ENCODE measurements around the gene RIMKLB. TPM values are rescaled to one million over a fixed set of nuclear protein-coding genes. Genes with fewer than 3 reads are reported as not detected.

Gene RIMKLB
- total RNA-seq, 2 donors from 2014 or later: 4.3 to 6.0 TPM

GRCh38 chr12:8821591-8821990 is 123.8 kb downstream of the RIMKLB start:
- no peaks in the 10 kb centered on the region for H3K27me3 ChIP-seq
- no peak overlapping the region for H3K9ac ChIP-seq (ENCODE audit: low read depth in 2 of 2, low read length in 2 of 2)
- DNase-seq: no peak
- intact Hi-C loops (cut with DNase I): loop anchor here (10.0 kb wide), 1 partner anchor 137 kb away; no protein-coding TSS in a partner anchor
- H3K4me1 ChIP-seq: no peaks in the 10 kb centered on the region
- TF ChIP-seq CTCF (IDR thresholded peaks at IDR 0.05): no peak
- H3K9me3 ChIP-seq: no peaks in the 10 kb centered on the region
- no peak overlapping the region for H3K4me3 ChIP-seq
- no peak overlapping the region for H3K27ac ChIP-seq
- H3K36me3 ChIP-seq: no peaks in the 10 kb centered on the region

GRCh38 chr12:8822298-8822697 is 124.5 kb downstream of the RIMKLB start, which contains the start of gene A2ML1:
Gene A2ML1 (plus strand): TSS chr12:8822621. CDS start chr12:8822652, 31 bp downstream.
- Histone ChIP-seq H3K4me3 (no peak within 1 kb of the TSS), H3K27me3 (no peaks in the 10 kb centered on the region), H3K36me3 (no peaks in the 10 kb centered on the region), H3K9ac (ENCODE audit: low read depth in 2 of 2, low read length in 2 of 2) (no peak within 1 kb of the TSS), H3K9me3 (no peaks in the 10 kb centered on the region), H3K27ac (no peak within 1 kb of the TSS), H3K4me1 (no peaks in the 10 kb centered on the region)
- intact Hi-C loops (cut with DNase I): loop anchor here (10.0 kb wide), 1 partner anchor 137 kb away; no protein-coding TSS in a partner anchor
- no peak for DNase-seq
- TF ChIP-seq CTCF (IDR thresholded peaks at IDR 0.05): no peak

- H3K4me3 ChIP-seq: no peak overlapping the region
- H3K4me1 ChIP-seq: no peaks in the 10 kb centered on the region
- intact Hi-C loops (cut with DNase I): loop anchor here (10.0 kb wide), 1 partner anchor 139 kb away; no protein-coding TSS in a partner anchor
- no peak overlapping the region for H3K9ac ChIP-seq (ENCODE audit: low read depth in 2 of 2, low read length in 2 of 2)
- H3K9me3 ChIP-seq: no peaks in the 10 kb centered on the region
- H3K27ac ChIP-seq: no peak overlapping the region
- no peaks in the 10 kb centered on the region for H3K27me3 ChIP-seq
- no peak for DNase-seq
- no peak for TF ChIP-seq CTCF (IDR thresholded peaks at IDR 0.05)
- no peaks in the 10 kb centered on the region for H3K36me3 ChIP-seq
Measured at GRCh38 chr12:8823565-8824300, 125.9 kb downstream of the RIMKLB start.

- intact Hi-C loops (cut with DNase I): loop anchor here (10.0 kb wide), 1 partner anchor 143 kb away; no protein-coding TSS in a partner anchor
- no peak for DNase-seq
- Histone ChIP-seq H3K27ac (no peak overlapping the region), H3K27me3 (no peaks in the 10 kb centered on the region), H3K4me3 (no peak overlapping the region), H3K4me1 (no peaks in the 10 kb centered on the region), H3K9ac (ENCODE audit: low read depth in 2 of 2, low read length in 2 of 2) (no peak overlapping the region), H3K9me3 (no peaks in the 10 kb centered on the region), H3K36me3 (no peaks in the 10 kb centered on the region)
- no peak for TF ChIP-seq CTCF (IDR thresholded peaks at IDR 0.05)
Measured at GRCh38 chr12:8827551-8828256, 129.9 kb downstream of the RIMKLB start.

GRCh38 chr12:8828257-8829124 is 130.7 kb downstream of the RIMKLB start:
- intact Hi-C loops (cut with DNase I): loop anchor here (10.0 kb wide), 1 partner anchor 144 kb away; no protein-coding TSS in a partner anchor
- Histone ChIP-seq H3K9ac (ENCODE audit: low read depth in 2 of 2, low read length in 2 of 2) (no peak overlapping the region), H3K9me3 (no peaks in the 10 kb centered on the region), H3K4me3 (no peak overlapping the region), H3K36me3 (no peaks in the 10 kb centered on the region), H3K27ac (no peak overlapping the region), H3K27me3 (no peaks in the 10 kb centered on the region), H3K4me1 (no peaks in the 10 kb centered on the region)
- DNase-seq: no peak
- TF ChIP-seq CTCF (IDR thresholded peaks at IDR 0.05): no peak

Data from colonic mucosa (tissue), 4 donors.